Central memory CD4-positive, alpha-beta T cell (primary cell): ENCODE measurements around the gene LBH.
"Not testable (repeated sequence)": the region's sequence is repeated elsewhere in the genome, so short reads cannot be mapped to it uniquely, and the experiment has no call there.

Source experiments
- DNase-seq: peaks from one replicate; pipeline ENCODE4 v3.0.0; 2022

LBH gene

GRCh38 chr2:30259071-30259470 lies 27.7 kb downstream of the LBH start:
- DNase-seq, result no peak

DNA sequence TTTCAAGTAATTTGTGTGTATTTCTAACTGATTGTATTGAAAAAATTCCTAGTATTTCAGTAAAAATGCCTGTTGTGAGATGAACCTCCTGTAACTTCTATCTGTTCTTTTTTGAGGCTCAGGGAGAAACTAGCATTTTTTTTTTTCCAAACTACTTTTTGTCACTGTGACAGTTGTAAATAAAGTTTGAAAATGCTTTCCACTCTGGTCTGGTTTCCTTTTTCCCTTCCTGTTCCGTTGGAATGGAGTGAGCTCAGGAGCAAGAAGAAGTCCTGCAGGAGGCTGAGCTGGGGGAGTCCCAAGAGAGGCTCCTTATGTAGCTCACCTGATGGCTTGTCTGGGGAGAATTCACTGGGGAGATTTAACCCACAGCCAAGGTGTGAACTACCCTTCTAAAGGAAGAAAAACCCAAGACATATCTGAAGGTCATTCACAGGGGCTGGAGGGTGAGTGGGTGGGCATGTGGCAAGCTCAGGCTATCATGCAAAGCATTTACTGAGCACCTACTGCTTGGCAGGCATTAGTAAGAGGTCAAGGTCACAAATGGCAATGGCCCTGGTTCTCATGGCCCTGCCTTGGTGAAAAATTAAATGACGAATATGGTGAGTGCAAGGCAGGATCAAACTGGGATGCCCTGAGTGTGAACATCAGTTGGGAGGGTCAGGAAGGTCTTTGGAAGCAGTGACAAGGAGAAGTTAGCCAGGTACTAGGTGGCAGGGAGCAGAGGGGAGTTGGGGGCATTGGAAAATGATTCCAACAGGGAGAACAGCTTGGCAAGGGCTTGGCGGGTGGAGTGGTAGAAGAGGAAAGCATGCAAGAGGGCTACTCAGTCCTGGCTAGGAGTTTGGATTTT lies 28.7 kb downstream of the LBH start:
- no peak for DNase-seq

GRCh38 chr2:30260941-30261340 lies 29.6 kb downstream of the LBH start:
- DNase-seq, result no peak

GRCh38 chr2:30261695-30262211 lies 30.4 kb downstream of the LBH start:
- DNase-seq, result no peak

DNA sequence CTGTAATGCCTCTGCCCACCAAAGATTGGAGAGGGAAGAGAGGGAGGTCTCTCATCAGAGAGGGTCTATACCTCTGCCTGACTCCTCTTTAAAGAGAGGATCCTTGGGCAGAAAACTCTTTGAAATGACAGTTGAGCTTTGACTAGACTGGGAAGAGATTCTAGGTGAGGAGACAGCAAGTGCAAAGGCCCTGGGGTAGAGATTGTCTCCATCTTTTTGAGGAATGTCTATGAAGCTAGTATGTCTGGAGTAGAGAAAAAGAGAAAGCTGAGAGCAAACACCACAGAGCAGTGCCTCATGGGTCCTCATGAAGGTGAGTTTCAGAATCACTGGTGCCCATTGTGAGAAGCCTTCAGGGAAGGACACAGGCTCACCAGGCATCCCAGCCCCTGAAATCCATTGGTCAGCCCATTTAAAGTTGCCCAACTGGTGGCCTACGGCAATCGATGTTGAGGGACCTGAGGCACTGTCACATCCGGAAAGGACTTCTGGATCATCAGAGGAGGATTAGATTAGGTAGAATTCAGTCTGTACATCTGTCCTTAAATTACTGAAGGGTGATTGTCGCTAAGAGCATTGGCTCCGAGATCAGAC lies 31.5 kb downstream of the LBH start:
- no peak for DNase-seq

DNA sequence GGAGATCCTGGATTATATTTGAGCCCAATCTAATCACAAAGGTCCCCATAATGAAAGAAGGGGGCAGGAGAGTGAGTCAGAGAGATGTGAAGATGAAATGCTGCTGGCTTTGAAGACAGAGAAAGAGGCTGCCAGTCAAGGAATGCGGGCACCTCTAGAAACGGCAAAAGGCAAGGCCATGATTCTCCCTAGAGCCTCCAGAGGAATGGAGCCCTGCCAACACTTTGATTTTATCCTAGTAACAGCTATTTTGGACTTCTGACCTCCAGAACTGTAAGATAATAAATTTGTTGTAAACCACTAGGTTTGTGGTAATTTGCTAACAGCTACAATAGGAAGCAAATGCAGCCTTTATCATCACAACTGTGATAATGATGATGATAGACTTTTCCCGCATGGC lies 32.9 kb downstream of the LBH start:
- DNase-seq, result no peak

- DNase-seq, result no peak
Measured at GRCh38 chr2:30265052-30266015, 34.0 kb downstream of the LBH start.

DNA sequence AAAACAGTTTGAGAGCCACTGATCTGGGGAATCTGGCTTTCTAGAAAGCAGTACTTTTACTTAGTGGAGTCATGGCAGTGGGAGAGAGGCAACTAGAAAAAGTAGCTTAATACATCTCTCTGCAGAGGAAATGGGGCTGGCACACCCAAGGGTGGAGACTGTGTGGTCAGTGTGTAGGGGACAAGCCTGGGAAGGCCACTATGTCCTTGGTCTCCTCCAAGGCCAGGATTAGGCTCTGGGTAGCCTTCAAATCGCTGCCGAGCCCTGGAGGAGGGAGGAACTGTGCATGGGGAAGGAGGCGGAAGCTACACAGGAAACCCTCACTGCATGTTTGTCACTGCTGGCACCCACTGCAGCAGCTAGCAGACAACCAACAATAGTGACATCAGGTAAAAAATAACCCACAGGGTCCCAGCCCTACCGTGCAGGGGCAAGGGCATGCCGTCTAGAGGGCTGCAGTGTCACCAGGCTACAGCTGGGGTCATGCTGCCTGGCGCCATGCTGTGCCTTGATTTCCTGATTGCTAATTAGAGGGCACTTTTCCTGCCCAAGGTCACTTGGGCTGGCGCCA lies 34.8 kb downstream of the LBH start:
- DNase-seq, result peak; percentile 75

DNA sequence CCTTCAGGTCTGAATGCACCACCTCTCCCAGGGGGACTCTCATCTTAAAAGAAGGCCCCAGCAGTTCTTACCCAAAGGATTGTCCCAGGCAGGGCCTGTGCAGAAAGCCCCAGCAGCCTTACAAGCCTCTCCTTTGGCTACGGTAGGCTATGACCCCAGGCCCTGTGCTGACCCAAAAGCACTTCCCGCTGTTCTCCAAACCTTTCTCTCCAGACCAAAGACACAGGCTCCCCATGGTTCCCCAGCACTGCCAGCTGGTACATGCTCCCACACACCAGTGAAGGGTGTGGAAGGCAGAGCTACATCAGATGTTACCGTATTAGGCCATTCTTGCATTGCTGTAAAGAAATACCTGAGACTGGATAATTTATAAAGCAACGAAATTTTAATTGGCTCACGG lies 35.4 kb downstream of the LBH start:
- no peak for DNase-seq

- DNase-seq, result peak; percentile 27
Measured at GRCh38 chr2:30267161-30267975, 36.0 kb downstream of the LBH start.

GRCh38 chr2:30268296-30268871 lies 37.0 kb downstream of the LBH start:
- no peak for DNase-seq

DNA sequence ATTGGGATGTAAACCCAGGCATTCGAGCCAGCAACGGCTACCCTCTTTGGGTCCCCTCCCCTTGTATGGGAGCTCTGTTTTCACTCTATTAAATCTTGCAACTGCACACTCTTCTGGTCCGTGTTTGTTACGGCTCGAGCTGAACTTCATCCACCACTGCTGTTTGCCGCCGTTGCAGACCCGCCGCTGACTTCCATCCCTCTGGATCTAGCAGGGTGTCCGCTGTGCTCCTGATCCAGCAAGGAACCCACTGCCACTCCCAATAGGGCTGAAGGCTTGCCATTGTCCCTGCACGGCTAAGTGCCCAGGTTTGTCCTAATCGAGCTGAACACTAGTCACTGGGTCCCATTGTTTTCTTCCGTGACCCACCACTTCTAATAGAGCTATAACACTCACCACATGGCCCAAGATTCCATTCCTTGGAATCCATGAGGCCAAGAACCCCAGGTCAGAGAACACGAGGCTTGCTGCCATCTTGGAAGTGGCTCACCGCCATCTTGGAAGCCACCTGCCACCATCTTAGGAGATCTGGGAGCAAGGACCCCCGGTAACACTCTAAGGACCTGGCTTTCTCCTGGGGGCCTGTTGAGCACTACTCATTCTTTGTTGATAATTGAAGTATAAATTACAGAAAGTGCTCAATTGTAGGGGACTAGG lies 37.9 kb downstream of the LBH start:
- not testable (repeated sequence) for DNase-seq

- DNase-seq, result no peak
Measured at GRCh38 chr2:30269771-30270145, 38.4 kb downstream of the LBH start.

DNA sequence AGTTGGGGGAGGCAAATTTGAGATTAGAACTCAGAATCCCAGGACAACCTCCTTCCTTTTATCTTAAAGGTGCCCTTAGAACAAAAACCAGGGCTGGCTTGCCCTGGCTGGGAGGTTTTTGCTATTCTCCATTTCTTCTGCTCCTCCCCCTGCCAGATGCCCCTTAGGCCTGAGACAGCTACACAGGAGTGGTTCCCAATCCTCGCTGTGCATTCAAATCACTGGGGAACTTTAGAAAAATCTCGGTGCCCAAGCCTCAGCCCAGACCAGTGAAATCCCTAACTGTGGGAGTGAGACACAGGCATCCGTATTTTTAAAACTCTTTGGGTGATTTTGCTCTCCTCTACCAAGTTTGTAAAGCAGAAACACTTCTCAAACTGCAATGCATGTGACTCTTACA lies 38.8 kb downstream of the LBH start:
- no peak for DNase-seq

GRCh38 chr2:30271301-30271700 lies 40.0 kb downstream of the LBH start:
- no peak for DNase-seq

- no peak for DNase-seq
Measured at GRCh38 chr2:30272286-30272685, 41.0 kb downstream of the LBH start.

DNA sequence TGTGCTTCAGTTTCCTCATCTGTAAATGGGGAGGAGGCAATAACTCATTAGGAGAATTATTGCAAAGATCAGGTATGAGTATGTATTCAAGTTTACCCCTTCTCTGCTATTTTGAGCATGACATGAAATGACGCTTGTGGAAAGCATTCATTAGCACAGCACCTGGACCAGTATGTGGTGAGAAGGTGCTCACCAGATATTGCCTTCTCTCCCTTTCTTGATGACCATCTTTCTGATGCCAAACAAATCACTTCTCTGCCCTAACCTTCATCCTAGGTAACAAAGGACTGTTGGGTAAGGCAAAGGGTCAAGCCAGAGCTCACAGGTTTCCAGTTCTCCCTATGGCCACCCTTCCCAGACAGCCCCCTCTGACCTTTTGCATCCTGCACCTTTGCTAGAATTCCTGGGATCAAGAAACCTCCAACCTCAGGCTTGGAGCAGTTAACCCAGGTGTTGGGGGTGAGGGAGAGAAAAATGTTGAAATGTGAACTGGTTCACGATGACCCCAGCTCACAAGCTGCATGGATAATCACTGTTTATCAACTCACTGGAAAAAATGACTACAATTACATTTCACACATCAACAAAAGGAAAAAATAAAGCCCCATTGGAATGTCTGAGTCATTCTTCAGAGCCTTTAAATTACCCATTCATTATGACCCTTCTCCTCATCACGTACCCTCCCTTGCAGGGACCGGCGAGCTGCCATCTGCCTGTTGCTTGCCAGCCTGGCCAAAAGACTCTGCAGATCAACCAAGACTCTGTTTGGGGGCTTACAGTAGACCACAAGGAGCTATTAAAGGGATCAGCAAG lies 41.6 kb downstream of the LBH start:
- no peak for DNase-seq

DNA sequence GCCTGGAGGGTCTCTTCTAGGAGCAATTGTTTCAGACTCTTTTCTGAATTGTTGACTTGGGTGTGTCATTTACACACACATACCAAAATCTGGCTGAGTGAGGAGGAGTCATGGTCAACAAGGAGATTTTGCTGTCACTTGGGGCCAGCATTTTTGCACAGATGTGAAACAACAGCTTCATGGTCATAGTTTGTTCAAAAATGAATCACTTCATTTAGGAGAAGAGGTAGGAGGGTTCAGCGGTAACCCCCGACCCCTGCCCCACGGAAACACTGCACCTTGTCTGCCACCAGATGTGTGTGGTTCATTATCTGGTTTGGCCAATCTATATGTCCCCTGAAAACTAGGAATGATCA lies 42.2 kb downstream of the LBH start:
- no peak for DNase-seq

DNA sequence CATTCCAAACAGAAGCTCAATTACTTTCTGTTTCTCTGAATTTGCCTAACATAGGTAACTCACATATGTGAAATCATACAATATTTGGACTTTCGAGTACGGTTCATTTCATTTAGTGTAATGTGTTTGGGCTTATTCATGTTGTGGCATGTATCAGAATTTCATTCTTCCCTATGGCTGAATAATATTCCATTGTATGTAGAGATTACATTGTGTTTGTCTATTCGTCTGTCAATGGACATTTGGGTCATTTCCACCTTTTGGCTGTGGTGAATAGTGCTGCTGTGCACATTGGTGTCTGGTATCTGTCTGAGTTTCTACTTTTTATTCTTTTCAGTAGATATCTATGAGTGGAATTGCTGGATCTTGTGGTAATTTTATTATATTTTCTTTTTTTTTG lies 43.9 kb downstream of the LBH start:
- DNase-seq, result no peak

- DNase-seq, result no peak
Measured at GRCh38 chr2:30276455-30276911, 45.1 kb downstream of the LBH start.
